ENCODE results near the gene SLC7A11.

SLC7A11 gene

GRCh38 chr4:138158746-138159297, 83.3 kb downstream of the SLC7A11 start:
- no peak for DNase-seq

- DNase-seq, result no peak
Measured at GRCh38 chr4:138140879-138141278, 101.3 kb downstream of the SLC7A11 start.

GRCh38 chr4:138138774-138139173, 103.4 kb downstream of the SLC7A11 start:
- no peak for DNase-seq

GRCh38 chr4:138135610-138136009, 106.5 kb downstream of the SLC7A11 start:
- no peak for DNase-seq

GRCh38 chr4:138118270-138118669, 123.9 kb downstream of the SLC7A11 start:
- DNase-seq, result no peak

- DNase-seq, result no peak
Measured at GRCh38 chr4:138115053-138115452, 127.1 kb downstream of the SLC7A11 start.

- DNase-seq, result no peak
Measured at GRCh38 chr4:138114434-138114833, 127.7 kb downstream of the SLC7A11 start.

Data from activated naive CD4-positive, alpha-beta T cell treated with anti-CD3 and anti-CD28 coated beads, Interleukin-2, amount 50 U/mL, for 16 hours (primary cell).